BLaER1 (cell line): Measurements from ENCODE around the gene TTBK2.
"Not testable (repeated sequence)": the region's sequence is repeated elsewhere in the genome, so short reads cannot be mapped to it uniquely, and the experiment has no call there.

ENCODE experiments used
- H3K27ac ChIP-seq: shearing (Covaris generic); formaldehyde crosslinking; 2 replicates; pipeline ENCODE4 v1.8.1; 2022
- H3K27me3 ChIP-seq: shearing (Covaris generic); formaldehyde crosslinking; 2 replicates; pipeline ENCODE4 v1.8.1; 2022
- H3K36me3 ChIP-seq: shearing (Covaris generic); formaldehyde crosslinking; 2 replicates; pipeline ENCODE4 v1.8.1; 2022
- H3K4me1 ChIP-seq: shearing (Covaris generic); formaldehyde crosslinking; 2 replicates; pipeline ENCODE4 v1.8.1; 2022
- H3K4me2 ChIP-seq: shearing (Covaris generic); formaldehyde crosslinking; 2 replicates; pipeline ENCODE4 v1.8.1; 2022
- H3K4me3 ChIP-seq: shearing (Covaris generic); formaldehyde crosslinking; 2 replicates; pipeline ENCODE4 v1.8.1; 2022
- H3K9ac ChIP-seq: shearing (Covaris generic); formaldehyde crosslinking; 2 replicates; pipeline ENCODE4 v1.8.1; 2022
- H3K9me3 ChIP-seq: shearing (Covaris generic); formaldehyde crosslinking; 2 replicates; pipeline ENCODE4 v1.8.1; 2022
- H4K20me1 ChIP-seq: shearing (Covaris generic); formaldehyde crosslinking; 2 replicates; pipeline ENCODE4 v1.8.1; 2022
- Cebpa-rat ChIP-seq: shearing (Covaris generic); IDR thresholded peaks from 2 replicates; pipeline ENCODE4 v1.8.1; 2022

The TTBK2 gene

DNA sequence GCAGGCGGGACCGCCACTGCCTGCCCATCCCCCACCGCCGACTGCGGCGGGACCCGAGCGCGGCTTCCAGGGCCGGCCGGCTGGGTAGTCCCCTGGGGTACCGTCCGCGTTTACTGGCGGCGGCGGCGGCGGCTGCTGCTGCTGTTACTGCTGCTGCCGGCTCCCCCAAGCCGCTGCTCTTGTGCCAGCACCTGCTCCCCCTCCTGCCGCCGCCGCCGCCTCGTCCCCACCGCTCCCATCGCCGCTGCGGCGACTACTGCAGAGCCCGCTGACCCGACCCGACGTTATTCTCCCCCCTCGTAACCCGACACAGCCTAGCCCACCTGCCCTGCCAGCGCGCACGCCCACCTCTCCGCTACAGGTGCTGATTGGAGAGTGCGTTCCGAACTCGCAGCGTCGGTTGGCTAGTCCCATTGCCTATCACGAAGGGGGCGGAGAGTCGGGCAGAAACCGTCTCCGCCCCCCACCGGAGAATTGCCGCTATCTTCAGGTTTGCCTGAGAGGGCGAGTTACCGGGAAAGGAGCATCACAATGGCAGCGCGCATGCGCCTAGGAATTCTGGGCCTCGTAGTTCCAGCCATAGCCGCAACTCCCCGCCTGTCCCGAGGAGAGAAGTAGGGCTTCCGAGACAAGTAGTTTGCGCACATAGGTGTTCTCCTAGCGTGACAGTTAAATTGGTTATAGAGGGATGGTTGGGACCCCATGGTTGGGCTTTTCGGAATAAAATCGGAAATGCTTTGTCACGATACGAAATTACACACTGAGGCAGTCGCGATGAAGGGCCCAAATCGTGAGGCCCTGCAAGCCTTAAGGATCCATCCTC lies at the start of gene TTBK2:
Gene TTBK2 (minus strand): TSS at position 260 of the 823 bp plus-strand sequence. CDS start 42,161 bp downstream, outside the sequence.
- Histone ChIP-seq H3K27ac (peak within 1 kb of the TSS; percentile 87), H3K9me3 (no peaks in the 10 kb centered on the region), H4K20me1 (peaks cover 20% of the 10 kb centered on the region), H3K9ac (peak within 1 kb of the TSS; percentile 85), H3K4me2 (peak within 1 kb of the TSS; percentile 95), H3K36me3 (no peaks in the 10 kb centered on the region), H3K27me3 (no peaks in the 10 kb centered on the region), H3K4me3 (peak within 1 kb of the TSS; percentile 96), H3K4me1 (peaks cover 49% of the 10 kb centered on the region)
- TF ChIP-seq Cebpa-rat = no peak

- H3K27ac ChIP-seq = no peak overlapping the region
- no peak overlapping the region for H3K4me3 ChIP-seq
- H3K4me2 ChIP-seq = no peak overlapping the region
- H3K4me1 ChIP-seq = no peaks in the 10 kb centered on the region
- H3K27me3 ChIP-seq = no peaks in the 10 kb centered on the region
- no peaks in the 10 kb centered on the region for H4K20me1 ChIP-seq
- H3K9ac ChIP-seq = no peak overlapping the region
- TF ChIP-seq Cebpa-rat = no peak
- H3K9me3 ChIP-seq = peaks cover 2% of the 10 kb centered on the region; the same call in 1 of the 2 replicates
- H3K36me3 ChIP-seq = peaks cover 93% of the 10 kb centered on the region
Measured at GRCh38 chr15:42964476-42964875, 43.9 kb upstream of the TTBK2 start.

DNA sequence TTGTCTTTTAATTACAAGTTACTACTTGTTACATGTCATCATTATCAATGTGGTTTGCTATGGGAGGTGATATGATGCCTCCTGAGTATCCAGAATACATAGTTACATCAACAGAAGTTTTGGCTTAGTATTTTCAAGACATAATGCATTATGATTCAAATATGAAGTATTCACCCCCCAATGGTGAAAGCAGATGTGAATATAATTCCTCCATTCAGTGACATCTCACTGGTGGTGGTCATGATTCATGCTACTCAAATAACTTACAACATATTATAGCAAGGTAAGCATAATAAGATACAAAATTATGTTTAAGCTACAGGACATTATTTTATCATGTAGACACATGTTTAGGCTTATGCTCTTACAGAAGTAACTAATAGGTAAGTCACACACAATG lies 34.9 kb upstream of the TTBK2 start:
- no peak overlapping the region for H3K9ac ChIP-seq
- TF ChIP-seq Cebpa-rat = no peak

DNA sequence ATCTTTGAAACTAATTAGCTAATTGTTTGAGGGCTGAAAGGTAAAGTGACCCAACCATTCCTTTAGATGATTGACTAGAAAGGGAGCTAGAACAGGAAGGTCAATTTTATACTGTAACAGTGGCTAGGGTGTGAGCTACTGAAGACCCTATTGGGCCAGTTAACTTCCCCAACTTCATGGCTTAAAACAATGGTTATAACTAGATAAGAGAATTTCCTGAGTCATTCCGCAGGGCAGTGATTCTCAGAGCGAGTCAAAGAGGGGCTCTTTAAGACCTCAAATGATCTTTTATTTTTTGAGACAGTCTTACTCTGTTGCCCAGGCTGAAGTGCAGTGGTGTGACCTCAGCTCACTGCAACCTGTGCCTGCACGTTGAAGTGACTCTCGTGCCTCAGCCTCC lies 33.7 kb upstream of the TTBK2 start:
- no peak for TF ChIP-seq Cebpa-rat
- Histone ChIP-seq H3K4me3 (no peak overlapping the region), H3K36me3 (peaks cover 90% of the 10 kb centered on the region), H3K27ac (no peak overlapping the region), H3K9ac (no peak overlapping the region), H3K27me3 (no peaks in the 10 kb centered on the region), H3K4me1 (no peaks in the 10 kb centered on the region), H4K20me1 (no peaks in the 10 kb centered on the region), H3K9me3 (peaks cover 5% of the 10 kb centered on the region; the same call in 1 of the 2 replicates), H3K4me2 (no peak overlapping the region)

More for the DNA sequence above, 34.9 kb upstream of the TTBK2 start:
- H3K4me2 ChIP-seq = no peak overlapping the region
- no peaks in the 10 kb centered on the region for H3K9me3 ChIP-seq
- no peak overlapping the region for H3K27ac ChIP-seq
- no peaks in the 10 kb centered on the region for H3K4me1 ChIP-seq
- H4K20me1 ChIP-seq = no peaks in the 10 kb centered on the region
- H3K27me3 ChIP-seq = no peaks in the 10 kb centered on the region
- H3K36me3 ChIP-seq = peaks cover 90% of the 10 kb centered on the region
- no peak overlapping the region for H3K4me3 ChIP-seq

- not testable (repeated sequence) for H3K9me3 ChIP-seq
- H3K36me3 ChIP-seq = peaks cover 80% of the 10 kb centered on the region
Measured at GRCh38 chr15:42948898-42949297, 28.3 kb upstream of the TTBK2 start.

GRCh38 chr15:42940527-42940926 lies 19.9 kb upstream of the TTBK2 start:
- H4K20me1 ChIP-seq = no peaks in the 10 kb centered on the region
- H3K27ac ChIP-seq = peak overlapping the region; percentile 53; the same call in 1 of the 2 replicates
- H3K9ac ChIP-seq = no peak overlapping the region
- TF ChIP-seq Cebpa-rat = no peak
- H3K4me3 ChIP-seq = no peak overlapping the region
- H3K9me3 ChIP-seq = 0 out of 2 replicates have a peak, but pooled peaks cover 3% of the 10 kb centered on the region
- peaks cover 26% of the 10 kb centered on the region for H3K4me1 ChIP-seq
- no peaks in the 10 kb centered on the region for H3K27me3 ChIP-seq
- H3K36me3 ChIP-seq = peaks cover 22% of the 10 kb centered on the region
- peak overlapping the region; percentile 75 for H3K4me2 ChIP-seq

More at GRCh38 chr15:42948898-42949297, 28.3 kb upstream of the TTBK2 start:
- not testable (repeated sequence) for H3K4me1 ChIP-seq, H3K4me2 ChIP-seq, H3K9ac ChIP-seq, H4K20me1 ChIP-seq, H3K27me3 ChIP-seq, H3K27ac ChIP-seq, H3K4me3 ChIP-seq

DNA sequence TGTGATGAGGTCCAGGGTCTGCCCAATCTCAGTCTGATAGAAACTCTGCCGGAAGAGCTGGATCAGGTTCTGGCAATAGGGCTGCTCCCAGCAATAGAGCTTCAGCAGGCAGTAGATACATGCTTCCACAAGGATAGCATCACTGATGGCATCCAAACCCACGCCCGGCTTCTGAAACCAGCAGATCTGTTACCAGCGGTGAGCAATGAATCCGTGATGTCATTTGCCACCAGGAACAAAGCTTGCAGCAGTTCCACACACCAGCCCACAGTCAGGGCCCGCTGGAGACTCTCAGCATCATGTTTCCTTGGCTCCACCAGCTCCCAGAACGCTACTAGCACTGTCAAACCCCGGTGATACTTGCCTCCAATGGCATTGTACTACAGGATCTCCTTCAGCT lies 19.3 kb upstream of the TTBK2 start:
- H3K27ac ChIP-seq = no peak overlapping the region
- peaks cover 15% of the 10 kb centered on the region for H3K36me3 ChIP-seq
- H3K27me3 ChIP-seq = no peaks in the 10 kb centered on the region
- TF ChIP-seq Cebpa-rat = no peak
- no peak overlapping the region for H3K4me2 ChIP-seq
- no peaks in the 10 kb centered on the region for H4K20me1 ChIP-seq
- no peak overlapping the region for H3K9ac ChIP-seq
- peaks cover 26% of the 10 kb centered on the region for H3K4me1 ChIP-seq
- H3K9me3 ChIP-seq = 0 out of 2 replicates have a peak, but pooled peaks cover 3% of the 10 kb centered on the region
- no peak overlapping the region for H3K4me3 ChIP-seq

DNA sequence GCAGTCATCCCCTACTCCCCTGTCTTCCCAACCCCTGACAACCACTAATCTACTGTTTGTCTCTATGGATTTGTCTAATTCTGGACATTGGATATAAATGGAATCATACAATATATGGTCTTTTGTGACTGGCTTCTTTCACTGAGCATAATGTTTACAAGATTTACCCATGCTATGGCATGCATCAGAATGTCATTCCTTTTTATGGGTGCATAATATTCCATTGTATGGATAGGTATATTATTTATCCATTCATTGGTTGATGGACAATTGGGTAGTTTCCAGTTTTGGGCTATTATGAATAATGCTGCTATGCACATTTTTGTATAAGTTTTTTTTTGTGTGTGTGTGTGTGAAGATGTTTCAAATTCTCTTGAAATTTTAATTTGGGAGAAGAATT lies 16.6 kb upstream of the TTBK2 start:
- Histone ChIP-seq H3K27ac (no peak overlapping the region), H3K27me3 (no peaks in the 10 kb centered on the region), H3K4me2 (no peak overlapping the region), H3K4me1 (peaks cover 31% of the 10 kb centered on the region), H3K4me3 (no peak overlapping the region), H3K9ac (no peak overlapping the region), H4K20me1 (no peaks in the 10 kb centered on the region), H3K36me3 (no peaks in the 10 kb centered on the region), H3K9me3 (0 out of 2 replicates have a peak, but pooled peaks cover 3% of the 10 kb centered on the region)
- no peak for TF ChIP-seq Cebpa-rat

- Histone ChIP-seq H3K4me3 (no peak overlapping the region), H3K4me1 (0 out of 2 replicates have a peak, but pooled peaks cover 7% of the 10 kb centered on the region), H4K20me1 (no peaks in the 10 kb centered on the region), H3K27me3 (no peaks in the 10 kb centered on the region), H3K27ac (no peak overlapping the region), H3K36me3 (no peaks in the 10 kb centered on the region), H3K4me2 (no peak overlapping the region), H3K9me3 (0 out of 2 replicates have a peak, but pooled peaks cover 3% of the 10 kb centered on the region), H3K9ac (no peak overlapping the region)
- no peak for TF ChIP-seq Cebpa-rat
Measured at GRCh38 chr15:42933886-42934667, 13.5 kb upstream of the TTBK2 start.
